VCaP (cell line): Measurements from ENCODE around the gene SVIP.

ENCODE experiments used
- H3K27ac ChIP-seq: fragments of 450-650 bp; 2 replicates; pipeline ENCODE4 v1.5.1; 2017
- TF ChIP-seq, protein P1 (sequence below): fragments of 450-650 bp; conservative IDR thresholded peaks from 2 replicates; pipeline ENCODE4 v1.5.1; 2017; ENCODE audit warnings: mild to moderate bottlenecking, moderate library complexity

SVIP gene, protein sequence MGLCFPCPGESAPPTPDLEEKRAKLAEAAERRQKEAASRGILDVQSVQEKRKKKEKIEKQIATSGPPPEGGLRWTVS

DNA sequence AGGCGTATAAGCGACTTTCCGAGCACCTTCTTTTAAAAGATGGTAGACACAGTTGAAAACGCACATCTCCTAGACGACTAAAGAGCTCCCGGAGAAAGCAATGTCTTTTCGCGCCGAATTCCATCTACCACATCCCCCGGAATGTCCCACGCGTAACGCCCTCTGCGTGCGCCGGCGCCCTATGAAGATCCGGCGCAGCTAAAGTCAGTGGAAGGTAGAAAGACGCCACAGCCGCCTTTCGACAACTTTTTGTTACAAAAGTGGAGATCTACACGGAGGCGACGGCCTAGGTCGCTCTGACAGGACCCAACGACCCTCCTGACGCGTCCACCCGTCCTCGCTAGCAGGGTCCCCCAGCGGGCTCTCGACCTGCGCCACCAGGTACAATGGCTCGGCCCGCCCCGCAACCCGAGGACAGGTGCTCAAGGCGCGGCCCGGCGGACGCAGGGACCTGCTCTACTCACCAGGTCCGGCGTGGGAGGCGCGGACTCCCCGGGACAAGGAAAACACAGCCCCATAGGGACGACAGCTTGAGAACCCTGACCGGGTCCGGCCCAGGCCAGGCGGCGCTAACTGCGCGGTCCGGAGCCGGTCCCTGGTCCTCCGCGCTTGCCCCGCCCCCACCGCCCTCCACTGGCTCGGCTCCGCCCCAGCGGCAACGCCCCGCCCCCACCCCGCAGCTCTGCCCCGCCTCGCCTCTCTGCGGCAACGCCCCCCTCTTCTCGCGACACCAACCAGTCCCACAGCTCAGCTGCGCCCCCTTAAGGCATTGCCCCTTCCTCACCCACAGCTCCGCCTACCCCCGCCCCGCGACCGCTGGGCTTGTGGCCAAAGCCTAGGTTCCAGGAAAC lies at the start of gene SVIP:
SVIP (minus strand) TSS at position 571 of the 851 bp plus-strand sequence; CDS start at position 518, 53 bp downstream.
- peak within 1 kb of the TSS; percentile 73 for H3K27ac ChIP-seq
- TF ChIP-seq, protein P1, sequence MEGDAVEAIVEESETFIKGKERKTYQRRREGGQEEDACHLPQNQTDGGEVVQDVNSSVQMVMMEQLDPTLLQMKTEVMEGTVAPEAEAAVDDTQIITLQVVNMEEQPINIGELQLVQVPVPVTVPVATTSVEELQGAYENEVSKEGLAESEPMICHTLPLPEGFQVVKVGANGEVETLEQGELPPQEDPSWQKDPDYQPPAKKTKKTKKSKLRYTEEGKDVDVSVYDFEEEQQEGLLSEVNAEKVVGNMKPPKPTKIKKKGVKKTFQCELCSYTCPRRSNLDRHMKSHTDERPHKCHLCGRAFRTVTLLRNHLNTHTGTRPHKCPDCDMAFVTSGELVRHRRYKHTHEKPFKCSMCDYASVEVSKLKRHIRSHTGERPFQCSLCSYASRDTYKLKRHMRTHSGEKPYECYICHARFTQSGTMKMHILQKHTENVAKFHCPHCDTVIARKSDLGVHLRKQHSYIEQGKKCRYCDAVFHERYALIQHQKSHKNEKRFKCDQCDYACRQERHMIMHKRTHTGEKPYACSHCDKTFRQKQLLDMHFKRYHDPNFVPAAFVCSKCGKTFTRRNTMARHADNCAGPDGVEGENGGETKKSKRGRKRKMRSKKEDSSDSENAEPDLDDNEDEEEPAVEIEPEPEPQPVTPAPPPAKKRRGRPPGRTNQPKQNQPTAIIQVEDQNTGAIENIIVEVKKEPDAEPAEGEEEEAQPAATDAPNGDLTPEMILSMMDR, result peak; percentile 84

DNA sequence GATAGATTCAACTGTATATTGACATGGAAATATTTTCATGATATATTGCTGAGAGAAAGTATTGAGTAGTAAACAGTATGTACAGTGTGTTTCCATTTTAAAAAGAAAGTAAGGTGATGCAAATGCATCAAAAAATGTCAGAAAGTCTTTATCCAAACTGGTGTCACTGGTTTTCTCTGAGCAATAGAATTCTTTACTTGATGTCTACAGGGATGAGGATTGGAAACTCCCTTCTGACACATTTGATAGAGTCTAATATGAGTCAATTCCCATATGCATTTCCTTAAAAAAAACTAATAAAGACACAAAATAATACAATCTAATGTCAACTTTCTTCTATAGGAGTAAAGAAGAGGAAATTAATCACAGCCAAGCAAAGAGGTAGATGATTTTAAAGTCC lies 49.0 kb upstream of the SVIP start:
- TF ChIP-seq, protein P1, result no peak
- no peak overlapping the region for H3K27ac ChIP-seq

DNA sequence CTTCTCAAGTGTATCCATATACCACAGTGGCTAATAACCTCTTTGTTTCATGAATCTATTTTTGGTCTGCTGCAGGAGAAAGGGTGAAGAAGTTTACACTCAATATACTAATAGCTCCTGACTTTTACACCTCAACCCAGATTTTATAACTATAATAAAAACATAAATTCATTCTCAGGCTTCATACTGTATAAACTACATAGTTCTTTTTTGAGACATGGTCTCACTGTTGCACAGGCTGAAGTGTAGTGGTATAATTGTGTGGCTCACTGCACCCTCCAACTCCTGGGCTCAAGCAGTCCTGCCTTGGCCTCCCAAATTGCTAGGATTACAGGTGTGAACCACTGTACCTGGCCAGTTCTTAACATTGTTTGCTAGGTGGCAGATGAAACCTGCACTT lies 48.4 kb upstream of the SVIP start:
- TF ChIP-seq, protein P1, result no peak
- no peak overlapping the region for H3K27ac ChIP-seq

DNA sequence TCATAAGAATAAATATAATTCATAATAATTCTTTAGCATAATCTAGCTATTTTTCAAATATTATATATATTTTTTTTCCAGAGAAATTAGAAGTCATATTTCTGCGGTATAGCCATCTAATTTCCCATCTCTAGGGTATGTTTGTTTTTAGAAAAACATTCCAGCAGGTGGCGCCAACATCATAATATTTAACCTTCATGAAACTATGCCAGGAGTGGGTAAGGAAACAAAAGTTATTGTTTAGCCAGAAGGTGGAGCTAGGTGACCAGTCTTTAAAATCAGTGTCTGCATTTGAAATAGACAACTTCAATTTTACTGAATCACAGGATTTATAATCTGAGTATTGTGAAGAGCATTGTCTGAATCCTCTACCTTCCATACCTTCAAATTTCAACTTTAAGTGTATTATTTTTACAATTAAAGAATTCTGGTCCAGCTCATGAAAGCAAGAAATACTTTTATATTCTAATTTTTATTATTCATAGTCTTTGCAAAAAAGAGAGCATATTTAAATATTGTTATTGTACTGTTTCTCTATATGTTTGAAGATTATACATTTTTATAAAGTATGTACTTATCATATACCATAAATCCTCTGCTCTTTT lies 46.4 kb upstream of the SVIP start:
- no peak overlapping the region for H3K27ac ChIP-seq
- TF ChIP-seq, protein P1, result peak; percentile 83

DNA sequence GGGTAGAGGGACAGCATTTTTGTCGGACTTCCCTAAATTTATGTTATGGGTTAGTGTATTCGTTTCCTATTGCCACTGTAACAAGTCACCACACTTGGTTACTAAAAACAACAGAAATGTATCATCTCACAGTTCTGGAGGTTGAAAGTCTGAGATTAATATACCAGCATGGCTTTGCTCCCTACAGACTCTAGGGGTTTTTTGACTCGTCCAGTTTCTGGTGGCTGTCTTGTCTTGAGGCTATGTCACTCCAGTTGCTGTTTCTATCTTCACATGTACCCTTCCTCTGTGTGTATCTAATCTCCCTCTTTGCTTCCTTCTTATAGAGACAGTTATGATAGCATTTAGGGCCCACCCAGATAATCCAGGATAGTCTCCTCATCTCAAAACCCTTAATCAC lies 39.7 kb upstream of the SVIP start:
- TF ChIP-seq, protein P1, result no peak
- no peak overlapping the region for H3K27ac ChIP-seq

DNA sequence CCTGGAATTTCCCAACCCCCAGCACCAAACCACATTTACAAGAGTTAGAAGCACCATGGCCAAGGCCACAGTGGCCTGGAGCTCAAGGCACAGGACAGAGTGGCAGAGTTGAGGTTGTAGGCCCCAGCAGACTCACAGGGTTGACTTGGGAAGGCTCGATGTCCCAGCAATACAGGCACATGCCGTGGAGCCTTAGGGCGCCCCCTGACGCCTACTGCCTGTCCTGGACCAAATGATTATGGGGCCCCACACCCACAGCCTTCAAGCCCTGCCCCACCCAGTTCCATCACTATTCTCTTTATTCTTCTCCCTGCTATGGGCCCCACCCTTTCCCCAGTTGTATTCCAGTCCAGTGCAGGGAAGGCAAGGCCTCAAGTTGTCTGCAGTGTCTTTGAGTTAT lies 30.6 kb upstream of the SVIP start, which contains the start of gene CCDC179:
CCDC179 (minus strand) TSS at position 234 of the 400 bp plus-strand sequence; CDS start at position 181, 53 bp downstream.
- TF ChIP-seq, protein P1, result no peak

DNA sequence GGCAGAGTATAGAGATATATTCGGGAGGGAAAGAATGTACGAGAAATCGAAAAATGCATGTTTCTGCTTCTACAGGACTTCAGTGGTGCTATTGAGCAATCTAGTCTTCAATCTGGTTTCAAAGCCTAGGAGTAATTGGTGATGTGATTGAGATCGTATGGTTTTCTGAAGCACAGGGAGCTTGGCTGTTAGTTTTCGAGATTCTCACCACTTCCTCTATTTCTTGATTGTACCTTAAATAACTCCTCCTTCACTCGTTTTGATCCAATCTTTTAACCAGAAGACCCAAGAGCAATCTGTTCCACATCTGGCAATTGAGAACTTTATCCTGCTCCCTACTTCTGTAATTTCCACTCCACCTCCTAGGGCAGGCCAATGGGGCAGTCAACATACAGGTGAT lies 30.2 kb upstream of the SVIP start:
- H3K27ac ChIP-seq, result no peak overlapping the region
- TF ChIP-seq, protein P1, result no peak

More for the DNA sequence above, 30.6 kb upstream of the SVIP start, which contains the start of gene CCDC179:
- no peak within 1 kb of the TSS for H3K27ac ChIP-seq
